ENCODE results near the gene TACC3.

The TACC3 gene

DNA sequence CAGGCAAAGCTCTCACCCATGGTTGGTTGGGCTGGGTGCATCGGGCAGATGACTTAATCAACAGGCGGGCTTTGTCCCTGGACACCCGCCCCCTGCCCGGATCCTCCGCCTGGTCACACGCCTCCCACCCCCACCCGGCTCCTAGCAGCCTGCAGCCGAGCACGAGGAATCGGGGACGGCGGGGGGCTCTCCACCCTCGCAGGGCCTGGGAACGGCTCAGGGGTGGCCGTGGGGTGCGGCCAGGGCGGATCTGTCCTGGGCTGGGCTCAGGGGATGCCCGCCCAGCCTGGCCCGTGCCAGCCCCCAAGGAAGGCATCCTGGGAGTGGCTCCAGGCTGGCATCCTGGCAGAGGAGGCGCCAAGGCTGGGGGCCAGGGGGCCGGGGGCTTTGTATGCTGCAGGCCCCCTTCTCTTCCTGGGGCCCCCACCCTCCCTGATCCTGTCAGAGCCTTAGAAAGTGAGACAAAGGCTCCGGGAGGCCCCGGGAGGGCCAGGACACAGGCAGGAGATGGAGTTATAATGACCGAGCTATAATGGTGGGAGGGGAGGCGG is 39.3 kb downstream of the TACC3 start:
- no peak for DNase-seq (ENCODE audit: low spot score)

- DNase-seq (ENCODE audit: low spot score), result no peak
These were observed 39.9 kb downstream of the TACC3 start for GRCh38 chr4:1761130-1761689.

GRCh38 chr4:1762264-1763010 is 41.1 kb downstream of the TACC3 start:
- no peak for DNase-seq (ENCODE audit: low spot score)

GRCh38 chr4:1763070-1763549 is 41.8 kb downstream of the TACC3 start:
- DNase-seq (ENCODE audit: low spot score), result no peak

DNA sequence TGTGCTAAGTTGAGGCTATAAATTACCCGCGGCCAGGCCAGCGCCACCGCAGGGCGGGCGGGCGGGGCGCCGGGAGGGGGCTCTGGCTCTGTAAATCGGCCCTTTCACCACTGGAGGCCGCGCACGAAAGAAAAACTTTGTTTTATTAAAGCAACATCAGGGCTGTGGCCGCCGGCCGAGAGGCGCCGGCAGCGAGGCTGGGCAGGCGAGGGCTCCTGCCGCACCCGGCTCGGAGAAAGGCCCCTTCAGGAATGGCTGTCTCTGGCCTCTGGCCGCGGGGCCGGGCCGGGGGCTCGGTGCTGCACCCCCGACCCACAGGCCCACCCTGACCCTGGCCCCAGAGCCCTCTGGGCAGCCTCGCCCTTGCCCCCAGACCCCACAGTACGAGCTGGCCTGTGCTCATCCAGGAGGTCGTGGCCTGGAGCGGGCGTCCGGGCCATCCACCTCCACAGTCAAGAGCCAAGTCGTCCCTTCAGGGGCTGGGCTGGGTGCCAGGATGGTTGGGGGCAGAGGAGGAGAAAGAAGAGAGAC is 42.3 kb downstream of the TACC3 start:
- DNase-seq (ENCODE audit: low spot score), result no peak

GRCh38 chr4:1764670-1765069 is 43.3 kb downstream of the TACC3 start:
- DNase-seq (ENCODE audit: low spot score), result no peak

- no peak for DNase-seq (ENCODE audit: low spot score)
These were observed 44.2 kb downstream of the TACC3 start for GRCh38 chr4:1765409-1766072.

- DNase-seq (ENCODE audit: low spot score), result no peak
These were observed 45.1 kb downstream of the TACC3 start for GRCh38 chr4:1766106-1767060.

DNA sequence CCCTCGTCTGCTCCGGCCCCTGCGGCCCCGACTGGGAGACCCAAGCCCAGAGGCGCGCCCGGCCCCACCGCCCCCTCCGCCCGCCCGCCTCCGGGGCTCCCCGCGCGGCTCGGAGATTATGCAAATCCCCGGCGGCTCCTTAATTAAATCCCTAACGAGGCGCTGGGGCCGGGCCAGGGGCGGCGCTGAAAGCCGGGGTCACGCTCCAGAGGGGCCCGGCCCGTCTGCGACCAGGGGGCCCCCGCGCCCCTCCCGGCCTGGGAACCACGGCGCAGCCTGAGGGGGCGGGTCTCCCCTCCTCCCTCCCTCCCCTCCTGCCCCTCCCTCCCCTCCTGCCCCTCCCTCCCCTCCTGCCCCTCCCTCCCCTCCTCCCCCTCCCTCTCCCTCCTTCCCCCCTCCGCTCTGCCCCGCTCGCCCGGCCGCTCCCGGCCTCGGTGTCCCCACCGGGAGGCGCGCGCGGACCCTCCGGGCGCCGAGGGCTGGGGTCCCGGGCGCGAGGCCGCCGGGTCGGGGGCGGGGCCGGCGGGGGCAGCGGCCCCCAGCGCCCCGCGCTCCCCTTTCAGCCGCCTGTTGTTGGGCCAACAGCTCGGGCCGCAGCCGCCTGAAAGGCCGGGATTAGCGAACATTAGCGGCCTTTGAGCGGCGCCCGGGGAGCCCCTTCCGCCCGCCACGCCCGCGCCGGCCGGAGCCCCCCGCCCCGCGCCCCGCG is 45.9 kb downstream of the TACC3 start:
- no peak for DNase-seq (ENCODE audit: low spot score)

DNA sequence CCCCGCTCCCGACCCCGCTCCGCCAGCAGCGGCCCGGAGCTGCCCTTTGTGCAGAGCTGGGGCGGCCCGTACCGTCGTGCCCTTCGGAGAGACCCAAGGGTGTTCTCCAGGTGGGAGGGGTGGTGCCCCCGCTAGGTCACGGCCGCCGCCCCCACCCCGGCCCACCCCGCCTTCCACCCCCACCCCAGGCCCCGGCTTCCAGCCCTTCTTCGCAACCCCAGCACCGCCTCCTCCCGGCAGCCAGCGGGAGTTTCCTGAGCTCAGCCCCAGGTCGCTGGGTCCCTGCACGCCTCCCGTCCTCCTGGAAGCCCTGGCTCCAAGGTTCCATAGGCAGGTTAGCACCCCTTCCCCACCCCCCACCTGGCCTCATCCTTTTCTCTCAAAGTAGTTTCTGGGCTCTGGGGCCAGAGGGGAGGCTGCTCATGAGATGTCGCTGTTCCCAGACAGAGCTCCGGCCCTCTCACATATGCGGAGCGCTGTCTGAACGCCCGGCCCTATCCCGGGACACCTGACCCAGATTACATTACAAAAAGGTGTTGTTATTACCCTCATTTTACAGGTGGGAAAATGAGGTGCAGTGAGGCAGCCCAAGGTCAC is 46.5 kb downstream of the TACC3 start:
- no peak for DNase-seq (ENCODE audit: low spot score)

DNA sequence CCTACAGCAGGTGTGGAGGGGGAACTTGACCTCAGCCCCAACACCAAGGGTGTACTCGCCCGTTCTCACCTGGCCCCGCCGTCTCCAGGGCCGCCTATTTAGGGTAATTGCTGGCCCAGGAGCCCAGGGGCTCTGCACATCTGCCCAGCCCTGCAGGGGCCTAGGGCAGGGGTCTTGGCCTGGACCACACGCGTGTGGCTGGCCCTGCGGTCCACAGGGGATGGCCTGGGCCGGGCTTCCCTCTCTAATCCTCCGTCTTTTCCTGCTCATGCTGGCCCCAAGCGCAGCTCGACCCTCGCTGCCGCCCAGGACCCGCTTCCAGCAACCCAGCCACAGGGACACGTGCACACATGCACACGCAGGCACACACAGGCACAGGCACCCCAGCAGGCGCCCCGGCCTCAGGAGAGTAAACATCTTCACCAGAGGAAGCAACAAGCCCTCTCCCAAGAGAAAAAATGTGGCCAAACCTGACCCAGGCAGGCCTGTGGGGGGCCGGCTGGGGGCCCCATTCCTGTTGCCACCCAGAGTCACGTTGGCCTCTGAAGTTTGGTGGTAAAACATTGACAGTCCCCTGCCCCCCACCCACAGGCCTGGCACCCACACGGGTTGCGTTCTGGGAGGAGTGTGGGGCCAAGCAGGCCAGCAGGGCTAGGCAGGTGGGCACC is 47.2 kb downstream of the TACC3 start:
- DNase-seq (ENCODE audit: low spot score), result no peak

- DNase-seq (ENCODE audit: low spot score), result no peak
These were observed 48.4 kb downstream of the TACC3 start for GRCh38 chr4:1769692-1770091.

- no peak for DNase-seq (ENCODE audit: low spot score)
These were observed 48.9 kb downstream of the TACC3 start for GRCh38 chr4:1770245-1770644.

- DNase-seq (ENCODE audit: low spot score), result no peak
These were observed 49.5 kb downstream of the TACC3 start for GRCh38 chr4:1770791-1771231.

- no peak for DNase-seq (ENCODE audit: low spot score)
These were observed 50.4 kb downstream of the TACC3 start for GRCh38 chr4:1771555-1772305.

- no peak for DNase-seq (ENCODE audit: low spot score)
These were observed 51.7 kb downstream of the TACC3 start for GRCh38 chr4:1772853-1773538.

GRCh38 chr4:1773754-1774153 is 52.4 kb downstream of the TACC3 start:
- DNase-seq (ENCODE audit: low spot score), result no peak

DNA sequence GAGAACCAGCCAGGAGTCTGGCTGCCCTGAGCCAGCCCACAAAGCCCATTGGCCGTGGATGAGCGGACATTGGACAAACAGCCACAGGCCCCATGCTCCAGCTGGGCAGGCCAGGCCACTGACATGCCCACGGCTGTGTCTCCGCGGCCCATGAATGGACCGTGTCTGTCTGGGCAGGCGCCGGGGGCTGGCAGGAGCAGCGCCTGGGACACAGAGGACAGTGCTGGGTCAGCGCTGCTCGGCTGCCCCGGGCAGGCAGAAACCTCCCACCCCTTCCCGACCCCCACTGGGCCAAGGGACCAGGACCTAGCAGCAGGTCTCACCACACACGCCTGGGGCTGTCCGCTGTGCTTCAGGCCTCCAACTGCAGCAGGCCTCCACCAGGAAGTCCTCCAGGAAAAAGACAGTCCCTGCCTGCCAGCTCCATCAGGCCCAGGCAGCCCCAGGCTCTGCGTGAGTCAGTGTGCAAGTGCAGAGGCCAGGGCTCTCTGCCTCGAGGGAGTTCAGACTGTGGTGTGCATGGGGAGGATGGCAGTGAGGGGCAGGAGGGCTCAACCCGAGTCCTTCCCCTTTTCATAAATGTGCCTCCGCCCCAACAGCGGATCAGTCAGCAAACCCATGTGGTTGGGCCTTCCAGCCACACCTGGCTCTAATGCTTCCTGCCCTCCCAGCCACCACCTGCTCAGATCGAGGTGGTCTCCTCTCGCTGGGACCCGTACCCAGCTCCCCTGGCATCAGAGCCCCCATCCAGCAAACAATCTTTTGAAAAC is 54.6 kb downstream of the TACC3 start:
- no peak for DNase-seq (ENCODE audit: low spot score)

Data from cerebellar cortex (tissue), 1 donor.